Measurements from ENCODE around the gene SRP14.

DNA sequence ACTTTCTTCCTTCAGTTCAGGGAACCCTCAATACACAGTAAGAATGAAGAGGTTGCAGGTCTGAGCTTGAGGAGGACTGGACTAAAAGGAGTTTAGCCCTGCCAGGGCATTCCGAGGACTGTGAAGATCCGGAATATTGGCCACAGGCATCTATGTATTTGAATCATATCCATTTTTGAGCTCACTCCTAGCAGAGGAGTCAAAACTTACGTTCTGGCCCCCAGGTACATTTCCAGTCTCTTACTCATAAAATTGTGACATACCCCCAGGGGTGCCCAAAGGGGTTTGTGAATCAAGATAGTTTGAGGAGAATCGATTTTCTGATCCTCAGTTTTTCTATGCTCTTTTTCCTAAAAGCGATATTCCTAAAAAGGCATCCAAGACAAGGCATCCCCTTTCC, 27.6 kb upstream of the SRP14 start:
- TF ChIP-seq, protein P1, sequence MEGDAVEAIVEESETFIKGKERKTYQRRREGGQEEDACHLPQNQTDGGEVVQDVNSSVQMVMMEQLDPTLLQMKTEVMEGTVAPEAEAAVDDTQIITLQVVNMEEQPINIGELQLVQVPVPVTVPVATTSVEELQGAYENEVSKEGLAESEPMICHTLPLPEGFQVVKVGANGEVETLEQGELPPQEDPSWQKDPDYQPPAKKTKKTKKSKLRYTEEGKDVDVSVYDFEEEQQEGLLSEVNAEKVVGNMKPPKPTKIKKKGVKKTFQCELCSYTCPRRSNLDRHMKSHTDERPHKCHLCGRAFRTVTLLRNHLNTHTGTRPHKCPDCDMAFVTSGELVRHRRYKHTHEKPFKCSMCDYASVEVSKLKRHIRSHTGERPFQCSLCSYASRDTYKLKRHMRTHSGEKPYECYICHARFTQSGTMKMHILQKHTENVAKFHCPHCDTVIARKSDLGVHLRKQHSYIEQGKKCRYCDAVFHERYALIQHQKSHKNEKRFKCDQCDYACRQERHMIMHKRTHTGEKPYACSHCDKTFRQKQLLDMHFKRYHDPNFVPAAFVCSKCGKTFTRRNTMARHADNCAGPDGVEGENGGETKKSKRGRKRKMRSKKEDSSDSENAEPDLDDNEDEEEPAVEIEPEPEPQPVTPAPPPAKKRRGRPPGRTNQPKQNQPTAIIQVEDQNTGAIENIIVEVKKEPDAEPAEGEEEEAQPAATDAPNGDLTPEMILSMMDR (IDR thresholded peaks at IDR 0.05), result no peak
- TF ChIP-seq POLR2A (IDR thresholded peaks at IDR 0.05), result no peak

Data from adrenal gland (tissue), 5 donors.